NCI-H1694 (cell line): ENCODE results near the gene TP53I11.

Experiments used
- DNase-seq: peaks from one replicate; lab custom pipeline; 2025; lab: John Stamatoyannopoulos, UW

The TP53I11 gene

GRCh38 chr11:44950625-44951476, at the start of gene TP53I11:
Gene TP53I11, minus strand, starts transcription at chr11:44950883. Its CDS starts 12,548 bp downstream, at chr11:44938335.
- peak; percentile 84 for DNase-seq

GRCh38 chr11:44999068-44999467, 48.4 kb upstream of the TP53I11 start:
- DNase-seq, result no peak

- no peak for DNase-seq
Measured at GRCh38 chr11:44998051-44998450, 47.4 kb upstream of the TP53I11 start.

GRCh38 chr11:44997566-44997965, 46.9 kb upstream of the TP53I11 start:
- DNase-seq, result no peak

- DNase-seq, result no peak
Measured at GRCh38 chr11:44994753-44995152, 44.1 kb upstream of the TP53I11 start.

GRCh38 chr11:44993971-44994704, 43.5 kb upstream of the TP53I11 start:
- peak; percentile 94 for DNase-seq

- DNase-seq, result no peak
Measured at GRCh38 chr11:44992774-44993173, 42.1 kb upstream of the TP53I11 start.

- peak; percentile 11 for DNase-seq
Measured at GRCh38 chr11:44992181-44992582, 41.5 kb upstream of the TP53I11 start.

- DNase-seq, result no peak
Measured at GRCh38 chr11:44990665-44991064, 40.0 kb upstream of the TP53I11 start.

GRCh38 chr11:44989831-44990566, 39.3 kb upstream of the TP53I11 start:
- DNase-seq, result peak; percentile 96

- no peak for DNase-seq
Measured at GRCh38 chr11:44988981-44989635, 38.4 kb upstream of the TP53I11 start.

- no peak for DNase-seq
Measured at GRCh38 chr11:44988111-44988510, 37.4 kb upstream of the TP53I11 start.

GRCh38 chr11:44987506-44987905, 36.8 kb upstream of the TP53I11 start:
- no peak for DNase-seq

GRCh38 chr11:44986315-44986714, 35.6 kb upstream of the TP53I11 start:
- DNase-seq, result no peak

GRCh38 chr11:44985721-44986120, 35.0 kb upstream of the TP53I11 start:
- DNase-seq, result no peak

- no peak for DNase-seq
Measured at GRCh38 chr11:44983786-44984185, 33.1 kb upstream of the TP53I11 start.

- DNase-seq, result no peak
Measured at GRCh38 chr11:44982496-44983062, 31.9 kb upstream of the TP53I11 start.

GRCh38 chr11:44980533-44981427, 30.1 kb upstream of the TP53I11 start:
- no peak for DNase-seq

GRCh38 chr11:44979543-44980399, 29.1 kb upstream of the TP53I11 start:
- no peak for DNase-seq

GRCh38 chr11:44978961-44979331, 28.3 kb upstream of the TP53I11 start:
- DNase-seq, result no peak
